Transverse colon (tissue), 4 donors: ENCODE measurements around the gene PPFIA3. TPM values are rescaled to one million over a fixed set of nuclear protein-coding genes. Genes with fewer than 3 reads are reported as not detected.
"Not testable (repeated sequence)": the region's sequence is repeated elsewhere in the genome, so short reads cannot be mapped to it uniquely, and the experiment has no call there.

Source experiments
- DNase-seq: peaks from one replicate; pipeline ENCODE4 v3.0.0-alpha.2; 2019
- H3K27ac ChIP-seq, 4 donors: fragments of 200-600 bp; sonication (generic); 2 replicates each; pipeline ENCODE4 v1.5.1; 2016 to 2018; ENCODE audit warnings: inconsistent platforms in 4 of 4
- H3K27me3 ChIP-seq: fragments of 200-600 bp; sonication (generic); 2 replicates; pipeline ENCODE4 v1.5.1; 2017; ENCODE audit warnings: inconsistent platforms
- H3K36me3 ChIP-seq, 4 donors: fragments of 200-600 bp; sonication (generic); 2 replicates each; pipeline ENCODE4 v1.5.1; 2017 to 2019; ENCODE audit warnings: inconsistent platforms in 4 of 4
- H3K4me1 ChIP-seq, 4 donors: fragments of 200-600 bp; sonication (generic); 2 replicates each; pipeline ENCODE4 v1.5.1; 2017 to 2020; ENCODE audit warnings: inconsistent platforms in 4 of 4
- H3K4me3 ChIP-seq, 4 donors: fragments of 200-600 bp; sonication (generic); 1 replicate in 1 of 4; 2 replicates in 3 of 4; pipeline versions ENCODE4 v1.5.1 to v1.6.1; 2017 to 2019; ENCODE audit warnings: inconsistent platforms in 4 of 4
- H3K9me3 ChIP-seq, 2 donors: fragments of 200-600 bp; sonication (generic); 2 replicates each; pipeline ENCODE4 v1.5.1; 2017 to 2019; ENCODE audit warnings: inconsistent platforms in 2 of 2
- CTCF ChIP-seq, 5 experiments: fragments of 200-600 bp in 3 of 5; fragments of 450-650 bp in 2 of 5; sonication (generic) in 3 of 5; IDR thresholded peaks; 1 replicate in 2 of 5; 2 replicates in 3 of 5; pipeline ENCODE4 v1.5.1; 2016 to 2017; ENCODE audit warnings: antibody characterized with exemption in 5 of 5, inconsistent platforms in 3 of 5, mild to moderate bottlenecking in 2 of 5, moderate library complexity in 1 of 5
- EP300 ChIP-seq: sonication (generic); formaldehyde crosslinking; IDR thresholded peaks from one replicate; pipeline ENCODE4 v1.6.1; 2017; ENCODE audit warnings: antibody characterized with exemption, low read depth
- POLR2A ChIP-seq: fragments of 450-650 bp; IDR thresholded peaks from one replicate; pipeline ENCODE4 v1.6.1; 2016; ENCODE audit warnings: antibody characterized with exemption, mild to moderate bottlenecking, moderate library complexity
- POLR2AphosphoS5 ChIP-seq, 3 donors: sonication (generic); formaldehyde crosslinking; IDR thresholded peaks; one replicate each; pipeline ENCODE4 v1.6.1; 2016; ENCODE audit warnings: antibody characterized with exemption in 3 of 3
- WGBS, 2 donors: methylation state at CpG; one replicate each; pipeline ENCODE4 v1.1.5; 2018; ENCODE audit warnings: low coverage in 1 of 2; 5-methylcytosine and 5-hydroxymethylcytosine counted together
- in situ Hi-C, 4 donors: fragments of 200-750 bp; cut with MboI; loops; one replicate each; pipeline versions ENCODE4 v1.15.0 to v1.15.1; 2017; ENCODE audit warnings: low sequenced_read_pairs in 3 of 4, low pct_ligation_motif_present in 1 of 4, low pct_unique_long_range_greater_than_20kb in 1 of 4
- intact Hi-C: fragments of 100-400 bp; cut with DNase I; formaldehyde crosslinking; loops from one replicate; pipeline ENCODE4 v1.15.1; 2023; ENCODE audit warnings: low total_unique reads
- total RNA-seq, 4 donors: library from RNA; depleted of rRNA; stranded (reverse); fragments of >200 nt; gene quantifications; one replicate each; pipeline ENCODE4 v1.1.0, GENCODE V29; 2016

PPFIA3 gene
- total RNA-seq, 4 donors from 2014 or later = 18.6 to 106 (median 19.9) TPM

- intact Hi-C loops = no loop called here
Observed at GRCh38 chr19:49073514-49074378, 45.6 kb upstream of the PPFIA3 start.

GRCh38 chr19:49074869-49075268 lies 44.5 kb upstream of the PPFIA3 start:
- H3K27me3 ChIP-seq = peaks cover 48% of the 10 kb centered on the region
- H3K27ac ChIP-seq, H3K4me3 ChIP-seq, H3K4me1 ChIP-seq, H3K9me3 ChIP-seq, H3K36me3 ChIP-seq, intact Hi-C loops: not testable (repeated sequence)
- peak; percentile 77 for DNase-seq
- WGBS, 2 donors = 17% methylated on average over 9 of the region's 9 CpGs; no CpG with 5 or more reads in 1 of the 2 donors
- in situ Hi-C loops = loop anchor here in 1 of 4 donors (25.0 kb wide), 1 partner anchor 137 kb away; no protein-coding TSS in a partner anchor
- peak; percentile 66 to 80 (median 74) for TF ChIP-seq CTCF (IDR thresholded peaks at IDR 0.05)

More at GRCh38 chr19:49073514-49074378, 45.6 kb upstream of the PPFIA3 start:
- no peak overlapping the region for H3K27ac ChIP-seq
- WGBS, 2 donors = 53 to 79% methylated on average over 6 to 22 of the region's 23 CpGs
- H3K4me1 ChIP-seq = peaks cover 0 to 8% (median 2%) of the 10 kb centered on the region in 4 donors
- no peak overlapping the region for H3K4me3 ChIP-seq
- H3K27me3 ChIP-seq = peaks cover 60% of the 10 kb centered on the region
- DNase-seq = no peak
- in situ Hi-C loops = no loop called here
- H3K9me3 ChIP-seq = no peaks in the 10 kb centered on the region
- no peak for TF ChIP-seq POLR2A
- peak in 1 of 5 experiments; percentile 5 for TF ChIP-seq CTCF (IDR thresholded peaks at IDR 0.05)
- H3K36me3 ChIP-seq = no peaks in the 10 kb centered on the region

GRCh38 chr19:49080392-49080791 lies 39.0 kb upstream of the PPFIA3 start:
- H3K9me3 ChIP-seq = no peaks in the 10 kb centered on the region
- peaks cover 0 to 9% (median 6%) of the 10 kb centered on the region in 4 donors for H3K4me1 ChIP-seq
- no peak overlapping the region for H3K4me3 ChIP-seq
- intact Hi-C loops (no loop called here), in situ Hi-C loops (loop anchor here in 2 of 4 donors (10.0 to 25.0 kb wide), 2 partner anchors 124 to 132 kb away; no protein-coding TSS in a partner anchor)
- no peak for TF ChIP-seq EP300
- no peak for TF ChIP-seq CTCF (IDR thresholded peaks at IDR 0.05)
- TF ChIP-seq POLR2A = no peak
- TF ChIP-seq POLR2AphosphoS5 (IDR thresholded peaks at IDR 0.05) = no peak
- no peak overlapping the region for H3K27ac ChIP-seq
- WGBS, 2 donors = 89% methylated on average over 4 of the region's 4 CpGs; no CpG with 5 or more reads in 1 of the 2 donors
- no peaks in the 10 kb centered on the region for H3K36me3 ChIP-seq
- DNase-seq = no peak
- H3K27me3 ChIP-seq = no peaks in the 10 kb centered on the region

GRCh38 chr19:49081273-49081672 lies 38.1 kb upstream of the PPFIA3 start:
- no peak for DNase-seq
- intact Hi-C loops (no loop called here), in situ Hi-C loops (loop anchor here in 2 of 4 donors (10.0 to 25.0 kb wide), 2 partner anchors 124 to 131 kb away; no protein-coding TSS in a partner anchor)
- Histone ChIP-seq H3K36me3 (no peaks in the 10 kb centered on the region), H3K27me3 (no peaks in the 10 kb centered on the region), H3K4me3 (no peak overlapping the region), H3K9me3 (no peaks in the 10 kb centered on the region), H3K4me1 (peaks cover 1 to 13% (median 10%) of the 10 kb centered on the region in 4 donors), H3K27ac (no peak overlapping the region)
- WGBS, 2 donors = 79% methylated on average over 1 of the region's 1 CpG; no CpG with 5 or more reads in 1 of the 2 donors
- TF ChIP-seq POLR2A = no peak
- TF ChIP-seq POLR2AphosphoS5 (IDR thresholded peaks at IDR 0.05) = no peak
